SK-N-MC (cell line): ENCODE results near the gene SOBP.

Experiments used
- EZH2 ChIP-seq: fragments of 200-600 bp; sonication (generic); IDR thresholded peaks from one replicate; pipeline ENCODE4 v1.6.1; 2017; ENCODE audit warnings: antibody characterized with exemption
- FOXP2 ChIP-seq: optimal IDR thresholded peaks from 2 replicates; pipeline ENCODE3; 2011; ENCODE audit warnings: mild to moderate bottlenecking, moderate library complexity; ENCODE audit not compliant: insufficient read depth; ENCODE audit errors: extremely low read length, control extremely low read depth
- POLR2AphosphoS5 ChIP-seq: IDR thresholded peaks from 2 replicates; pipeline ENCODE4 v1.6.1; 2012; ENCODE audit warnings: mild to moderate bottlenecking, low read depth, low read length, borderline replicate concordance

GRCh38 chr6:107646176-107646575 is 156.3 kb downstream of the SOBP start:
- TF ChIP-seq POLR2AphosphoS5 = no peak
- TF ChIP-seq EZH2 = no peak
- no peak for TF ChIP-seq FOXP2
